Measurements from ENCODE around the gene KLK10.

The KLK10 gene

DNA sequence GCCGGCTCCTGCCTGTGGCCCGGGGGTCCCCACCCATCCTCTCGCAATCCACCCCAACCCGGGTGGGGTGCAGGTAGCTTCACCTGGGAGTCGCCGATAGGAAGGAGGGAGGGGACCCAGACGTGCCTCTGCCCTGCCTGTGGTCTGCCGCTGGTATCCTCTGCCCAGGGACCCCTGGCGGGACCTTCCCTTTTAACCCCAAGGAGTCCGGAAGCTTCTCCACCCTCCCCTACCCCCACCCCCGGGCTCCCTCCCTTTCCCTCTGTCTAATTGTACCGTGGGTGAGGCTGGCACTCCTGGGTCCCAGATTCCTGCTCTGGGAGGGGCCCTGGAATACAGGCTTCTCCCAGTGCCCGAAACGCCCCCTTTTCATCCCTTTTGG, at the start of gene KLK10:
Gene KLK10, minus strand, starts transcription at position 166 of the 382 bp plus-strand sequence. CDS start 579 bp downstream, outside the sequence.
- no peak for DNase-seq

GRCh38 chr19:51066393-51067186, 47.1 kb upstream of the KLK10 start:
- DNase-seq: no peak

DNA sequence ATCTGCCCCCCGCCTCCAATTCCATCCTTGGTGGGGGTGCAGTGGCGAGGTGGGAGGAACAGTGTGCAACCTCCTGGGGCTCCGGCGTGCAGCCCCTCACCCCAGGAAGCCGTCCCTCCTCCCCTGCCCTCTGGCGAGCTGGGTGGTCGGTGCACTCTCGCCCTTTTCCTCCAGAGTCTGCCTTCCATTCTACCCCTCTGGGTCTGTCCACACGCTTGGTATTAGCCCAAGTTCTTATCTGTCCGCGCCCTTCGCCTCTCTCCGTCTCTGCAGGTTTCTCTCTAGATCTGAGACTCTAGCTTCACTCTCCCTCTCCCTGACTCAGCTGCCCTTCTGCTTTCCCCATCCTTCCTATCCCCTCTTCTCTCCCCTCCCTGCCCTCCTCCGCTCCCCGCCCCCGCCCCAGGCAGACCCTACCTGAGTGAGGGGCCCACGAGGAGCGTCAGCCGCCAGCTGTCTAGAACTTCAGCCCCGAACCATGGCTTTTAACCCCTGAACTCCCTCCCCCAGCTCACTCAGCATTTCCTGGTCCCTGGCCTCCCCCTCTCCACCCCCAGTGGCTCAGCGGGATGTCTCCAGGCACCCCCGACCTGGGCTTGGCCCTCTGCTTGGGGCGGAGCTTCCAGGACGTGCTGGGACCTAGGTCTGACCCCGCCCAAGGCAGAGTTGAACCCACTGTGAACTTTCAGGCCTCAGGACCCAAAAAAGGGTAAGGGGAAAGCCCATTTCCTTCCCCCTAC, 45.9 kb upstream of the KLK10 start:
- no peak for DNase-seq

DNA sequence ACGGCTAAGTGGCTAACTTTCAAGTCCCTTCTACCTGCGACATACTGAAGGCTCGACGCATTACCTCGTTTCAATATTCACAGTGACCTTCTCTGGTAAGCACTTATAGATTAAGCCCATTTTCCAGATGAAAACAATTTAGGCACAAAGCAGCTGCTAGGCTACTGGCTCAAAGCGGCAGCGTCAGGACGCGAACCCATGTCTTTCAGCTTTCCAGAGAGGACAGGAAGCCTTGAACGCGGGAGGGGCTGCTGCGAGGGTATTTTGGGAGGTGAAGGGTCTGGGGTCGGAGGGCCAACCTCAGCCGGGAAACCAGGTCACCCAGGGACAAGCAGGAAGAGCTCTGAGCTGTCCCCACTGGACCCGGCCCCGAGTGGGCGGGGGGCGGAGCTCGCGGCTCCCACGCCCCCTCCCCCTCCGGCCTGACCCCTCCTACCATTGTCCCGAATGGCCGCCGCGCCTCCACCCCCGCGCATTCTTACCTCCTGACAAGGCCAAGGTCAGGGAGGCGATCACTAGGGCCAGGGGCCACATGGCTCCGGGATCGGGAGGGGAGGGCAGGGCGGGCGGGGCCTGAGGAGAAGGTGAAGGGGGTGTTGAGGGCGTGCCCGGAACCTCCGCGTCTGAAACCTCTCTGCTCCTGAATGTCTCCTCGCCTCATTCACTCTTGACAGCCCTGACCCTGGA, 45.2 kb upstream of the KLK10 start, which contains the start of gene KLK13:
Gene KLK13, minus strand, starts transcription at position 559 of the 687 bp plus-strand sequence. Its CDS starts 25 bp downstream, at position 534.
- DNase-seq: no peak

- DNase-seq: no peak
Measured at GRCh38 chr19:51063664-51064063, 44.2 kb upstream of the KLK10 start.

DNA sequence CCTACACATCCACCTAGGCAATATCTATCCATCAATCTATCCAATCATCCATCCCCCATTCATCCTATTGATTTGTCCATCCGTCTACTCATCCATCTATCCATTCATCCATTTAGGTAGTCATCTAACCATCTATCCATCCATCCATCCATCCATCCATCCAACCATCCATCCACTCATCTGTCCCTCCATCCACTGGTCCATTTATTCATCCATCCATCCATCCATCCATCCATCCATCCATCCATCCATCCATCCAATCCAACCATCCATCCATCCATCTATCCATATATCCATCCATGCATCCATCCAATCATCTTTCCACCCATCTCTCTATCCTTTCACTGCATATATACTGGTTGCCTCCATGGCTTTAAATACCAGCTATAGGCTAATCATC, 41.5 kb upstream of the KLK10 start:
- no peak for DNase-seq

DNA sequence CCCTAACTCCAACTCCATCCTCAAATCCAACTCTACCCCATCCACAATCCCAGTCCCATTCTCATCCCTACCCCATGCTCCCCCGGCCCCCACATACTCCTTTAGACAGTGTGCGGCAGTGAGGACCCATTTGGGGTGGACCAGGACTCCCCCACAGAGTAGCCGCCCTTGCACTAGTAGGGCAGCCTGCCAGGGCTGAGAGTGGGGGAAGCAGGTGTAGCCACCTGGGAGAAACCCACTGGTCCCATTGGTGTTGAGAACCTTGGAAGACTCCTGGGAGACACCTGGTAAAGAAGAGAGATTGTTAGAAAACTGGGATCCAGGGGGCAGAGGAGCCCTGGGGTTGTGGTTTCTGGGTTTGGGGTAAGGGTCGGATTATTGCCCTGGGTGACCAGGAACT, 40.8 kb upstream of the KLK10 start:
- no peak for DNase-seq

- no peak for DNase-seq
Measured at GRCh38 chr19:51059715-51060114, 40.2 kb upstream of the KLK10 start.

- no peak for DNase-seq
Measured at GRCh38 chr19:51055866-51056265, 36.4 kb upstream of the KLK10 start.

GRCh38 chr19:51047031-51047335, 27.5 kb upstream of the KLK10 start:
- DNase-seq: no peak

GRCh38 chr19:51044327-51044726, 24.8 kb upstream of the KLK10 start:
- no peak for DNase-seq

- no peak for DNase-seq
Measured at GRCh38 chr19:51043497-51043896, 24.0 kb upstream of the KLK10 start.

DNA sequence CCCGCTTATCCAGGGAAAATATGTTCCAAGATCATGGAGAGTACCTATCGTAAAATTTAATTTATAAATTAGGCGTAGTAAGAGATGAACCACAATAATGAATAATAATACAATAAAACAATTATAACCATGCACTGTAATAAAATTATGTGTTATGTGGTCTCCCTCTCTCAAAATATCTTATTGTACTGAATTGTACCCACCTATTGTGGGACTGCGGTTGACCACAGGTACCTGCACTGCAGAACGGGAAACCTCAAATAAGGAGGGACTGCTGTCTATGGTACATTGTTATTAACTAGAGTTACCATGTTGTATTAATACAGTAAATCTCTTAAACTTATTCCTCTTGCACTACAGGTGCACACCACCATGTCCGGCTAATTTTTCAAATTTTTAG, 20.6 kb upstream of the KLK10 start:
- DNase-seq: no peak

- DNase-seq: no peak
Measured at GRCh38 chr19:51036519-51036918, 17.0 kb upstream of the KLK10 start.

DNA sequence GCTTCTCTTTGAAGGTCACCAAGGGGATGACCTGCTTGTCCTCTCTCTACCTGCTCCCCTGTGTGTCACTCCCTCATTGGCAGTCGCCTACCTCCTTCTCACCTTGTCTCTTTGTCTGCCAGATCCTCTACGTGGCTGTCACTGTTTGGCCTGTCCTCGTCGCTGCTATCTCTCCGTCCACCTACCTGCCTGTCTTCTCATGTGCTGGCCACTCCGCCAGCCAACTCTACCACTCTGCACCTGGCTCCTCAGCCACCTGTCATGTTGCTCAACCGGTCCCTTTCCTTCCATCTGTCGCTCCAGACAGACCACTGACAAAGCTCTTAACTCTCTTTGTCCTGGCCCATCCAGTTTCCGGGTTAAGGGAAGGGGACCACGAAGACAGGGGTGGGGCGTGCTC, 15.2 kb upstream of the KLK10 start, which contains the start of gene KLK12:
Gene KLK12, minus strand, starts transcription at position 299 of the 400 bp plus-strand sequence. CDS start 381 bp downstream, outside the sequence.
- DNase-seq: no peak

DNA sequence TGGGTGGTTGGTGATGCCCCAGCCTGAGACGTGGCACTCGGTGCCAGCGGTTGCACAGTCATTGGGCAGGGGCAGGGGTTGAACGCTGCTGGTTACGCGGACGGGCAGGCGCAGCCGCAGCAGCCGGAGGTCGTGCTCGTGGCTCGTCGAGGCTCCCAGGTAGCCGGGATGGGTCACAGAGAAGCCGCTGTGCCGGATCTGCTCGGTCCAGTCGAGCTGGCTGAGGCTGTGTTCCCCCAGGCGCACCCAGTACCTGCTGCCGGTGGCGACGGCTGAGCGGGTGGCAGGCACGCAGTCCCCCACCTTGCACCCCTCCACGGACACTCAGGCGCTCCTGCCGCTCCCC, 12.3 kb upstream of the KLK10 start:
- no peak for DNase-seq

GRCh38 chr19:51031220-51031879, 11.8 kb upstream of the KLK10 start:
- no peak for DNase-seq

DNA sequence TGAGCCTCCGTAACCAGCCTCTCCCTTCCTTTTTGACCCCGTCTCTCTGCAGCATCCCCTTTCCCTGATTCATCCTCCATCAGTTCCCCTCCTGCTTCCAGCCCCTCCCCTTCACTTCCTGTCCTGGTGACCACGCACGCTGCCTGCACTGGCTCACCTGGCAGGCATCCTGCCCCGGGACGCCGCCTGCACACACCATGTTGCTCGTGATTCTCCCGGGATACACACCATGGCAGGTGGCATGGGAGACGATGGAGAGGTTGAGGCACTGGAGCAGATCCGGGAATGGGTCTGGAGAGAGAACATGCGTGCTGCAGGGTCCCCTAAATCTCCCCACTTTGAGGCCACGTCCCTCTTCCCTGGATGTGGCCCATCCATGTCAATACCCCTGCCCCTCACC, 11.1 kb upstream of the KLK10 start:
- no peak for DNase-seq

- DNase-seq: no peak
Measured at GRCh38 chr19:51029718-51030117, 10.2 kb upstream of the KLK10 start.

GRCh38 chr19:51027873-51028272, 8.4 kb upstream of the KLK10 start:
- DNase-seq: no peak

DNA sequence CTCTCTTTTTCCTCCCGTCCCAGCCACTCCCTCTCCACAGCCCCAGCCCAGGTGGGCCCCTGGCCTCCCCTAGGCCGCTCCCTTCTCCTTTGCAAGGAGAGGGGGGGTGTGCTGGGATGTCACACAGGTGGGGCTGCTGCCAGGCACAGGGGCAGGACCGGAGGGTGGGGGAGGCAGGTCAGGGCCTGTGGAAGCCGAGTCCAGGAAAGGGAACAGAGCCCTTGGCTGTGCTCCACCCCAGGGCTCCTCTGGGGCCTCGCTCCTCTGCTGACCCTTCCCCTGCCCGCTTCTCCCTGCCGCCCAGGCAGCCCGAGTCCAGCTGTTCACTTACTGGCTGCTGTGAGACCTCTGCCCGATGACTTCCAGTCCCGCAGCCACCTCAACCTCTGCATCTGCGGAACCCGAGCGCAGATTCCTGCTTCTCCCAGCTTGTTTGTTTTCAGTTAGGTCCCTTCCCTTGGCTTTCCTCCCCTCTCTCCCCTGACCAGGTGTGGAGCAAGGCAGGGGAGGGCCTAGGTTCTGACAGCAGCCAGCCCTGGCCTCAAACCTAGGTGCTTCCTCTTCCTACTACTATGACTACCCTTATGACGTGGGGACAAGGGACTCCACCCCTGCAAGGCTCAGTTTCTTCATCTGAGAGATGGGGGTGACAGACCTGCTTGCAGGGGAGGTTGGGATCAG, 7.8 kb upstream of the KLK10 start:
- DNase-seq: no peak

- DNase-seq: no peak
Measured at GRCh38 chr19:51026554-51026831, 7.0 kb upstream of the KLK10 start, which contains the start of gene KLK11. Gene KLK11 (minus strand): TSS chr19:51026616. CDS start chr19:51025631, 985 bp downstream.

Data from activated CD4-positive, alpha-beta T cell treated with anti-CD3 and anti-CD28 coated beads, Interleukin-10, Interleukin-2, amounts not matched to agents 100 ng/mL and 50 ng/mL, durations not matched to agents 16 hours and 8 hours (primary cell).